Endothelial cell of umbilical vein (primary cell): ENCODE data around the gene PER1.

ENCODE experiments used
- EZH2 ChIP-seq: IDR thresholded peaks from 2 replicates; pipeline ENCODE4 v1.6.1; 2012; ENCODE audit warnings: borderline replicate concordance, low read depth, mild to moderate bottlenecking, moderate library complexity, low read length, inconsistent platforms; ENCODE audit not compliant: severe bottlenecking
- FOS ChIP-seq: IDR thresholded peaks from 2 replicates; pipeline ENCODE4 v1.6.1; 2011; ENCODE audit warnings: mild to moderate bottlenecking, low read length, moderate library complexity, borderline replicate concordance; ENCODE audit not compliant: insufficient read depth
- GATA2 ChIP-seq: IDR thresholded peaks from 2 replicates; pipeline ENCODE4 v1.7.0; 2011; ENCODE audit warnings: low read depth, mild to moderate bottlenecking, moderate library complexity, mixed read lengths, low read length; ENCODE audit not compliant: insufficient read length, insufficient read depth
- JUN ChIP-seq: IDR thresholded peaks from 2 replicates; pipeline ENCODE4 v1.6.1; 2011; ENCODE audit warnings: borderline replicate concordance, low read depth; ENCODE audit not compliant: insufficient read length, insufficient read depth
- MYC ChIP-seq: IDR thresholded peaks from one replicate; pipeline ENCODE4 v1.6.1; 2011; ENCODE audit warnings: mild to moderate bottlenecking, low read depth, low read length
- POLR2A ChIP-seq: IDR thresholded peaks from 2 replicates; pipeline ENCODE4 v1.6.1; 2012; ENCODE audit warnings: low read depth, mild to moderate bottlenecking, control low read depth, low read length
- POLR2AphosphoS5 ChIP-seq: IDR thresholded peaks from 2 replicates; pipeline ENCODE4 v1.6.1; 2012; ENCODE audit warnings: low read depth, mild to moderate bottlenecking, control low read depth, low read length, moderate library complexity; ENCODE audit not compliant: insufficient read depth
- TF ChIP-seq, protein P1 (sequence below), 2 donors: IDR thresholded peaks; 1 replicate in 1 of 2; 2 replicates in 1 of 2; pipeline ENCODE4 v1.5.1; 2011; ENCODE audit warnings: low read length in 2 of 2, mild to moderate bottlenecking in 2 of 2, moderate library complexity in 2 of 2, control low read depth in 1 of 2, inconsistent platforms in 1 of 2, low read depth in 1 of 2; ENCODE audit not compliant: insufficient read depth in 1 of 2; ENCODE audit errors: extremely low read depth in 1 of 2

- TF ChIP-seq, protein P1, sequence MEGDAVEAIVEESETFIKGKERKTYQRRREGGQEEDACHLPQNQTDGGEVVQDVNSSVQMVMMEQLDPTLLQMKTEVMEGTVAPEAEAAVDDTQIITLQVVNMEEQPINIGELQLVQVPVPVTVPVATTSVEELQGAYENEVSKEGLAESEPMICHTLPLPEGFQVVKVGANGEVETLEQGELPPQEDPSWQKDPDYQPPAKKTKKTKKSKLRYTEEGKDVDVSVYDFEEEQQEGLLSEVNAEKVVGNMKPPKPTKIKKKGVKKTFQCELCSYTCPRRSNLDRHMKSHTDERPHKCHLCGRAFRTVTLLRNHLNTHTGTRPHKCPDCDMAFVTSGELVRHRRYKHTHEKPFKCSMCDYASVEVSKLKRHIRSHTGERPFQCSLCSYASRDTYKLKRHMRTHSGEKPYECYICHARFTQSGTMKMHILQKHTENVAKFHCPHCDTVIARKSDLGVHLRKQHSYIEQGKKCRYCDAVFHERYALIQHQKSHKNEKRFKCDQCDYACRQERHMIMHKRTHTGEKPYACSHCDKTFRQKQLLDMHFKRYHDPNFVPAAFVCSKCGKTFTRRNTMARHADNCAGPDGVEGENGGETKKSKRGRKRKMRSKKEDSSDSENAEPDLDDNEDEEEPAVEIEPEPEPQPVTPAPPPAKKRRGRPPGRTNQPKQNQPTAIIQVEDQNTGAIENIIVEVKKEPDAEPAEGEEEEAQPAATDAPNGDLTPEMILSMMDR (IDR thresholded peaks at IDR 0.05; ENCODE audit: extremely low read depth in 1 of 2, insufficient read depth in 1 of 2, low read depth in 1 of 2, low read length in 2 of 2), result no peak
- TF ChIP-seq JUN (no peak), POLR2A (no peak), MYC (no peak), POLR2AphosphoS5 (no peak), EZH2 (no peak), FOS (no peak), GATA2 (no peak)
Observed at GRCh38 chr17:8159032-8159400, 6.8 kb upstream of the PER1 start.
